H9 (cell line): Measurements from ENCODE around the gene SCAF8. TPM values are rescaled to one million over a fixed set of nuclear protein-coding genes. Genes with fewer than 3 reads are reported as not detected.

ENCODE experiments used
- DNase-seq: peaks from one replicate; pipeline ENCODE4 v3.0.0-alpha.2; 2017
- H2AFZ ChIP-seq: one replicate; pipeline ENCODE4 v1.6.1; 2013; ENCODE audit warnings: mild to moderate bottlenecking, low read length, control low read depth, moderate library complexity
- H2AK5ac ChIP-seq: 2 replicates; pipeline ENCODE4 v1.6.1; 2013; ENCODE audit warnings: low read length, control low read depth, mixed read lengths; ENCODE audit not compliant: insufficient read length
- H2BK120ac ChIP-seq: one replicate; pipeline ENCODE4 v1.6.1; 2013; ENCODE audit warnings: low read depth, mild to moderate bottlenecking, low read length, control low read depth, inconsistent platforms; ENCODE audit not compliant: poor library complexity, severe bottlenecking
- H2BK12ac ChIP-seq: 2 replicates; pipeline ENCODE4 v1.6.1; 2013; ENCODE audit warnings: low read length, control low read depth, mixed read lengths, low read depth; ENCODE audit not compliant: insufficient read length
- H2BK15ac ChIP-seq: 2 replicates; pipeline ENCODE4 v1.6.1; 2013; ENCODE audit warnings: low read depth, low read length, control low read depth
- H2BK20ac ChIP-seq: one replicate; pipeline ENCODE4 v1.6.1; 2013; ENCODE audit warnings: low read depth, mild to moderate bottlenecking, low read length, control low read depth, inconsistent platforms; ENCODE audit not compliant: poor library complexity, severe bottlenecking
- H2BK5ac ChIP-seq: 2 replicates; pipeline ENCODE4 v1.6.1; 2013; ENCODE audit warnings: low read length, control low read depth, mixed read lengths; ENCODE audit not compliant: insufficient read length
- H3K14ac ChIP-seq: 2 replicates; pipeline ENCODE4 v1.6.1; 2013; ENCODE audit warnings: low read length, control low read depth; ENCODE audit not compliant: insufficient read depth
- H3K18ac ChIP-seq: 2 replicates; pipeline ENCODE4 v1.6.1; 2013; ENCODE audit warnings: low read depth, mild to moderate bottlenecking, mixed read lengths, low read length, control low read depth; ENCODE audit not compliant: insufficient read length
- H3K23ac ChIP-seq: 2 replicates; pipeline ENCODE4 v1.6.1; 2013; ENCODE audit warnings: low read length, control low read depth, mixed read lengths, low read depth; ENCODE audit not compliant: insufficient read length
- H3K23me2 ChIP-seq: 2 replicates; pipeline ENCODE4 v1.6.1; 2013; ENCODE audit warnings: low read depth, mild to moderate bottlenecking, mixed read lengths, low read length, control low read depth; ENCODE audit not compliant: insufficient read length, poor library complexity, severe bottlenecking
- H3K27ac ChIP-seq: 2 replicates; pipeline ENCODE4 v1.5.1; 2013; ENCODE audit warnings: low read length, control low read depth, mixed read lengths, low read depth; ENCODE audit not compliant: insufficient read length
- H3K27me3 ChIP-seq: 2 replicates; pipeline ENCODE4 v1.6.1; 2013; ENCODE audit warnings: low read length, control low read depth, inconsistent platforms; ENCODE audit not compliant: insufficient read depth
- H3K4ac ChIP-seq: 2 replicates; pipeline ENCODE4 v1.6.1; 2013; ENCODE audit warnings: low read depth, mild to moderate bottlenecking, control low read depth, inconsistent platforms, low read length, moderate library complexity
- H3K4me1 ChIP-seq: 2 replicates; pipeline ENCODE4 v1.6.1; 2013; ENCODE audit warnings: low read length, control low read depth, inconsistent platforms; ENCODE audit not compliant: insufficient read depth
- H3K4me2 ChIP-seq: 2 replicates; pipeline ENCODE4 v1.6.1; 2013; ENCODE audit warnings: low read length, control low read depth, mixed read lengths; ENCODE audit not compliant: insufficient read length, insufficient read depth
- H3K56ac ChIP-seq: 2 replicates; pipeline ENCODE4 v1.6.1; 2013; ENCODE audit warnings: low read depth, mild to moderate bottlenecking, mixed read lengths, low read length, control low read depth; ENCODE audit not compliant: insufficient read length
- H3K79me1 ChIP-seq: 2 replicates; pipeline ENCODE4 v1.6.1; 2013; ENCODE audit warnings: low read depth, mild to moderate bottlenecking, moderate library complexity, low read length, control low read depth, inconsistent platforms; ENCODE audit not compliant: insufficient read depth, poor library complexity, severe bottlenecking
- H3K79me2 ChIP-seq: 2 replicates; pipeline ENCODE4 v1.6.1; 2013; ENCODE audit warnings: low read length, control low read depth, inconsistent platforms; ENCODE audit not compliant: insufficient read depth
- H3K9ac ChIP-seq: 2 replicates; pipeline ENCODE4 v1.6.1; 2013; ENCODE audit warnings: low read length, control low read depth, mixed read lengths; ENCODE audit not compliant: insufficient read length; ENCODE audit errors: extremely low read depth
- H3K9me3 ChIP-seq: one replicate; pipeline ENCODE4 v1.6.1; 2013; ENCODE audit warnings: low read depth, low read length, inconsistent platforms; ENCODE audit not compliant: control insufficient read depth
- H3T11ph ChIP-seq: one replicate; pipeline ENCODE4 v1.6.1; 2013; ENCODE audit warnings: mild to moderate bottlenecking, low read length, control low read depth, inconsistent platforms
- H4K20me1 ChIP-seq: one replicate; pipeline ENCODE4 v1.6.1; 2013; ENCODE audit not compliant: control insufficient read depth, insufficient read length, insufficient read depth
- H4K5ac ChIP-seq: 2 replicates; pipeline ENCODE4 v1.6.1; 2013; ENCODE audit warnings: low read depth, mild to moderate bottlenecking, mixed read lengths, low read length, control low read depth; ENCODE audit not compliant: insufficient read length
- H4K8ac ChIP-seq: replicated peaks from 2 replicates; pipeline ENCODE4 v1.6.1; 2013; ENCODE audit warnings: low read length, control low read depth, mixed read lengths, low read depth; ENCODE audit not compliant: insufficient read length
- H4K91ac ChIP-seq: 2 replicates; pipeline ENCODE4 v1.6.1; 2013; ENCODE audit warnings: low read depth, mild to moderate bottlenecking, moderate library complexity, mixed read lengths, low read length, control low read depth; ENCODE audit not compliant: insufficient read length
- H3K27ac Mint-ChIP-seq, 3 experiments: 2 replicates in 2 of 3; 3 replicates in 1 of 3; pipeline ENCODE4 v1.8.0; 2020 to 2021; ENCODE audit warnings: mixed read lengths in 3 of 3, mild to moderate bottlenecking in 1 of 3, moderate library complexity in 1 of 3
- H3K27me3 Mint-ChIP-seq: 2 replicates; pipeline ENCODE4 v1.8.0; 2021; ENCODE audit warnings: low read depth, mild to moderate bottlenecking, moderate library complexity, mixed read lengths
- H3K36me3 Mint-ChIP-seq, 3 experiments: 2 replicates in 2 of 3; 3 replicates in 1 of 3; pipeline ENCODE4 v1.8.0; 2020 to 2021; ENCODE audit warnings: low read depth in 3 of 3, mixed read lengths in 3 of 3; ENCODE audit not compliant: insufficient read depth in 1 of 3
- H3K4me1 Mint-ChIP-seq, 2 experiments: 2 replicates each; pipeline ENCODE4 v1.8.0; 2020; ENCODE audit warnings: mixed read lengths in 2 of 2
- H3K4me3 Mint-ChIP-seq, 2 experiments: 2 replicates in 1 of 2; 3 replicates in 1 of 2; pipeline ENCODE4 v1.8.0; 2020 to 2021; ENCODE audit warnings: mild to moderate bottlenecking in 2 of 2, mixed read lengths in 2 of 2, moderate library complexity in 1 of 2
- H3K9me3 Mint-ChIP-seq, 2 experiments: 2 replicates in 1 of 2; 3 replicates in 1 of 2; pipeline ENCODE4 v1.8.0; 2020; ENCODE audit warnings: mild to moderate bottlenecking in 2 of 2, mixed read lengths in 2 of 2, moderate library complexity in 1 of 2
- WGBS: extraction: QIAGEN DNeasy Blood & Tissue Kit; methylation state at CpG from one replicate; pipeline ENCODE4 v1.1.7; 2013; ENCODE audit warnings: missing lambda C conversion rate, low lambda C conversion rate, mixed read lengths; ENCODE audit not compliant: insufficient read length; ENCODE audit errors: extremely low coverage; 5-methylcytosine and 5-hydroxymethylcytosine counted together
- total RNA-seq: library from RNA; stranded (reverse); gene quantifications from 2 replicates; pipeline ENCODE4 v1.2.1, GENCODE V29; 2021
- TF ChIP-seq, protein P1 (sequence below): fragments of 200-600 bp; sonication (generic); conservative IDR thresholded peaks from 3 replicates; pipeline ENCODE4 v1.8.0; 2021; ENCODE audit warnings: antibody characterized with exemption, mild to moderate bottlenecking

The SCAF8 gene
- total RNA-seq, 1 experiment from 2014 or later: 78.5 TPM

DNA sequence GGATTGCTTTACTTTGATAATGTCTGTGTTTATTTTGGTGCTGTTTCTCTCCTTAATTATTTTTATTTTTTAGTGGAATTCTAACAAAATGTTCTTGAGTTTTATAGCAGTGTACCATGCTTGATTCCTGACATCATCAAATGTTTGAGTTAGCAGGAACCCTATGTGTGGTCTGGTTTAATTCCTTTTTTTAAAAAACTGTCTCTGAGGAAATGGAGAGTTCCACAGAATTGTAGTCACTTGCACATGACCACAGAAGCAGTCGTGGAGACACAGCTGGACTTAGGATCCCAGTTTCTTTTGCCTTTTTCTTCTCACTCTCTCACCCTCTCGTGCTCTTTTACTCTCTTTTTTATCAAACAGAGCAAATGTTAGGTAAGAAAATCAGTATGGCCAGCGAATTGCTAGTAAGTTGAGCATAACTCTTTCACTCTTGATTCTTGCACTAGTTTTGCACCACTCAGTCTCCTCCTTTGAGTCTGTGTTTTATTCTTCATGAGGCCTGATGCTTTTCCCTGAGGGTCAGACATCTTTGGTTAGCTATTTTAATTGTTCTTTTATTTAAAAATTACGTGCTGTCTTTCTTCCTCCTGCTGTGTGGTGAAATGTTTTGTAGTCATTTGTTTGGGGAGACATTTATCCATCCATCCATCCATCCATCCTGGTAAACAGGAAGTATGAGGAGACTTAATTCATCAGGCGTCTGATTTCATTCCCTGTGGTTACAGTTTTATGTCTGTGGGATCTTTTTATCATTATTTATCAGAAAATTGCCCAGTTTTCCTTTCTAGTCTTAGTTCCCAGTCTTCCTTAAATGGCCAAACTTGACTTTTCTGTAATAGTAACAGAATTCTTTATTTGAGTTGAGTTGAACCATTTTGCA, 83.0 kb downstream of the SCAF8 start:
- H3K9ac ChIP-seq: no peak overlapping the region

More for the DNA sequence above, 83.0 kb downstream of the SCAF8 start:
- Histone ChIP-seq H3K4me1 (no peaks in the 10 kb centered on the region), H2BK20ac (no peak overlapping the region), H3K27ac (no peak overlapping the region), H3K9me3 (no peaks in the 10 kb centered on the region), H3K56ac (no peak overlapping the region), H3K14ac (no peak overlapping the region), H2AFZ (no peak overlapping the region), H4K20me1 (no peaks in the 10 kb centered on the region), H3K23ac (no peak overlapping the region), H3K18ac (no peak overlapping the region), H2BK15ac (no peak overlapping the region), H3K79me1 (peaks cover 5% of the 10 kb centered on the region), H3K79me2 (no peaks in the 10 kb centered on the region; the same call in 1 of the 2 replicates), H3K4ac (no peak overlapping the region), H2BK120ac (no peak overlapping the region), H2AK5ac (no peak overlapping the region), H3K4me2 (no peak overlapping the region), H3K23me2 (no peaks in the 10 kb centered on the region), H3K27me3 (no peaks in the 10 kb centered on the region), H2BK12ac (no peak overlapping the region), H4K5ac (no peak overlapping the region), H4K91ac (no peak overlapping the region), H3T11ph (no peak overlapping the region), H2BK5ac (no peak overlapping the region), H4K8ac (no peak overlapping the region)
- Mint-ChIP-seq H3K27me3 (no peaks in the 10 kb centered on the region), H3K4me3 (no peak overlapping the region), H3K4me1 (peaks cover 3% of the 10 kb centered on the region in 2 experiments; a peak in 2 of 4 replicates), H3K36me3 (peaks cover 29 to 89% (median 87%) of the 10 kb centered on the region in 3 experiments; a peak in 6 of 7 replicates), H3K27ac (peak overlapping the region in 1 of 3 experiments; percentile 8; a peak in 1 of 7 replicates), H3K9me3 (no peaks in the 10 kb centered on the region; a peak in 1 of 5 replicates)
- TF ChIP-seq, protein P1, sequence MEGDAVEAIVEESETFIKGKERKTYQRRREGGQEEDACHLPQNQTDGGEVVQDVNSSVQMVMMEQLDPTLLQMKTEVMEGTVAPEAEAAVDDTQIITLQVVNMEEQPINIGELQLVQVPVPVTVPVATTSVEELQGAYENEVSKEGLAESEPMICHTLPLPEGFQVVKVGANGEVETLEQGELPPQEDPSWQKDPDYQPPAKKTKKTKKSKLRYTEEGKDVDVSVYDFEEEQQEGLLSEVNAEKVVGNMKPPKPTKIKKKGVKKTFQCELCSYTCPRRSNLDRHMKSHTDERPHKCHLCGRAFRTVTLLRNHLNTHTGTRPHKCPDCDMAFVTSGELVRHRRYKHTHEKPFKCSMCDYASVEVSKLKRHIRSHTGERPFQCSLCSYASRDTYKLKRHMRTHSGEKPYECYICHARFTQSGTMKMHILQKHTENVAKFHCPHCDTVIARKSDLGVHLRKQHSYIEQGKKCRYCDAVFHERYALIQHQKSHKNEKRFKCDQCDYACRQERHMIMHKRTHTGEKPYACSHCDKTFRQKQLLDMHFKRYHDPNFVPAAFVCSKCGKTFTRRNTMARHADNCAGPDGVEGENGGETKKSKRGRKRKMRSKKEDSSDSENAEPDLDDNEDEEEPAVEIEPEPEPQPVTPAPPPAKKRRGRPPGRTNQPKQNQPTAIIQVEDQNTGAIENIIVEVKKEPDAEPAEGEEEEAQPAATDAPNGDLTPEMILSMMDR: no peak
- no CpG with 5 or more reads among the region's 5 CpGs for WGBS
- DNase-seq: no peak
